ENCODE results near the gene TMEM190.

DNA sequence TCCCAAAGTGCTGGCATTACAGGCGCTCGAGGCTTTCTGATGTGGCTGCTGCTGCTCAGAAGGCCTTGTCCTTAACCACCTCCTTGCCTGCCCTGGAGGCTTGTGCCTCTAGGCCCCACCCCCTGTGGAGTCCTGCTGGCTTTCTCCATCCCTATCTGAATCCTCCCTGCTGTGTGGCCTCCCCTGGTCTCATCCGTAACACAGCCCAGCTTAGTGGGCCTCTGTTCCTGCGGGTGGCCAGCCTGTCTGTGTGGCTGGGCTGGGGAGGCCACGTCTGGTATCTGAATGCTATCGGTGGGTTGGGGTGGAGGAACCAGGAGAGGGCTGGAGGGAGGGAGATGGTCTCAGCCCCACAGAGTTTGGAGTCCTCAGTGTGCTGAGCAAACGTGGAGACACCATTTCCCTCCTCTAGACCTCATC lies 13.8 kb downstream of the TMEM190 start:
- no peak for TF ChIP-seq CTCF (IDR thresholded peaks at IDR 0.05)
- no peak for TF ChIP-seq POLR2A (IDR thresholded peaks at IDR 0.05)
